B cell (primary cell): ENCODE results near the gene MRAS.

Source experiments
- EZH2 ChIP-seq: IDR thresholded peaks from 2 replicates; pipeline ENCODE4 v1.6.1; 2012; ENCODE audit warnings: borderline replicate concordance, low read depth, mild to moderate bottlenecking, moderate library complexity, low read length; ENCODE audit not compliant: insufficient read depth, poor library complexity, severe bottlenecking
- TF ChIP-seq, protein P1 (sequence below): fragments of 200-600 bp; IDR thresholded peaks from one replicate; pipeline ENCODE4 v1.8.0; 2022; ENCODE audit warnings: antibody characterized with exemption, mild to moderate bottlenecking

DNA sequence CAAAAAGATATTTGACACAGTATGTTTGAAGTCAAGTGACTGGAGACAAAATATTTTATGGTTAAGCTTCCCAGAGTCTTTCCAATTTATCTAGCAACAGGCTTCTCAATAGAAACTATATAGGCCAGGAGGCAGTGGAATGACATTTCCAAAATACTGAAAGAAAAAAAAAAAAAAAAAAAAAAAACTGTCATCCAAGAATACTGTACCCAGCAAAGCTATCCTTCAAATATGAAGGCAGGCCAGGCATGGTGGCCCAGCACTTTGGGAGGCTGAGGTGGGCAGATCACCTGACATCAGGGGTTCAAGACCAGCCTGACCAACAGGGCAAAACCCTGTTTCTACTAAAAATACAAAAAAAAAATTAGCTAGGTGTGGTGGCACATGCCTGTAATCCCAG lies 39.6 kb upstream of the MRAS start:
- TF ChIP-seq, protein P1, sequence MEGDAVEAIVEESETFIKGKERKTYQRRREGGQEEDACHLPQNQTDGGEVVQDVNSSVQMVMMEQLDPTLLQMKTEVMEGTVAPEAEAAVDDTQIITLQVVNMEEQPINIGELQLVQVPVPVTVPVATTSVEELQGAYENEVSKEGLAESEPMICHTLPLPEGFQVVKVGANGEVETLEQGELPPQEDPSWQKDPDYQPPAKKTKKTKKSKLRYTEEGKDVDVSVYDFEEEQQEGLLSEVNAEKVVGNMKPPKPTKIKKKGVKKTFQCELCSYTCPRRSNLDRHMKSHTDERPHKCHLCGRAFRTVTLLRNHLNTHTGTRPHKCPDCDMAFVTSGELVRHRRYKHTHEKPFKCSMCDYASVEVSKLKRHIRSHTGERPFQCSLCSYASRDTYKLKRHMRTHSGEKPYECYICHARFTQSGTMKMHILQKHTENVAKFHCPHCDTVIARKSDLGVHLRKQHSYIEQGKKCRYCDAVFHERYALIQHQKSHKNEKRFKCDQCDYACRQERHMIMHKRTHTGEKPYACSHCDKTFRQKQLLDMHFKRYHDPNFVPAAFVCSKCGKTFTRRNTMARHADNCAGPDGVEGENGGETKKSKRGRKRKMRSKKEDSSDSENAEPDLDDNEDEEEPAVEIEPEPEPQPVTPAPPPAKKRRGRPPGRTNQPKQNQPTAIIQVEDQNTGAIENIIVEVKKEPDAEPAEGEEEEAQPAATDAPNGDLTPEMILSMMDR = no peak
- no peak for TF ChIP-seq EZH2
